H9 (cell line): ENCODE data around the gene NAT16. TPM values are rescaled to one million over a fixed set of nuclear protein-coding genes. Genes with fewer than 3 reads are reported as not detected.

Experiments
- DNase-seq: peaks from one replicate; pipeline ENCODE4 v3.0.0-alpha.2; 2017
- H2AFZ ChIP-seq: one replicate; pipeline ENCODE4 v1.6.1; 2013; ENCODE audit warnings: mild to moderate bottlenecking, low read length, control low read depth, moderate library complexity
- H2AK5ac ChIP-seq: 2 replicates; pipeline ENCODE4 v1.6.1; 2013; ENCODE audit warnings: low read length, control low read depth, mixed read lengths; ENCODE audit not compliant: insufficient read length
- H2BK120ac ChIP-seq: one replicate; pipeline ENCODE4 v1.6.1; 2013; ENCODE audit warnings: low read depth, mild to moderate bottlenecking, low read length, control low read depth, inconsistent platforms; ENCODE audit not compliant: poor library complexity, severe bottlenecking
- H2BK12ac ChIP-seq: 2 replicates; pipeline ENCODE4 v1.6.1; 2013; ENCODE audit warnings: low read length, control low read depth, mixed read lengths, low read depth; ENCODE audit not compliant: insufficient read length
- H2BK15ac ChIP-seq: 2 replicates; pipeline ENCODE4 v1.6.1; 2013; ENCODE audit warnings: low read depth, low read length, control low read depth
- H2BK20ac ChIP-seq: one replicate; pipeline ENCODE4 v1.6.1; 2013; ENCODE audit warnings: low read depth, mild to moderate bottlenecking, low read length, control low read depth, inconsistent platforms; ENCODE audit not compliant: poor library complexity, severe bottlenecking
- H2BK5ac ChIP-seq: 2 replicates; pipeline ENCODE4 v1.6.1; 2013; ENCODE audit warnings: low read length, control low read depth, mixed read lengths; ENCODE audit not compliant: insufficient read length
- H3K14ac ChIP-seq: 2 replicates; pipeline ENCODE4 v1.6.1; 2013; ENCODE audit warnings: low read length, control low read depth; ENCODE audit not compliant: insufficient read depth
- H3K18ac ChIP-seq: 2 replicates; pipeline ENCODE4 v1.6.1; 2013; ENCODE audit warnings: low read depth, mild to moderate bottlenecking, mixed read lengths, low read length, control low read depth; ENCODE audit not compliant: insufficient read length
- H3K23ac ChIP-seq: 2 replicates; pipeline ENCODE4 v1.6.1; 2013; ENCODE audit warnings: low read length, control low read depth, mixed read lengths, low read depth; ENCODE audit not compliant: insufficient read length
- H3K23me2 ChIP-seq: 2 replicates; pipeline ENCODE4 v1.6.1; 2013; ENCODE audit warnings: low read depth, mild to moderate bottlenecking, mixed read lengths, low read length, control low read depth; ENCODE audit not compliant: insufficient read length, poor library complexity, severe bottlenecking
- H3K27ac ChIP-seq: 2 replicates; pipeline ENCODE4 v1.5.1; 2013; ENCODE audit warnings: low read length, control low read depth, mixed read lengths, low read depth; ENCODE audit not compliant: insufficient read length
- H3K27me3 ChIP-seq: 2 replicates; pipeline ENCODE4 v1.6.1; 2013; ENCODE audit warnings: low read length, control low read depth, inconsistent platforms; ENCODE audit not compliant: insufficient read depth
- H3K4ac ChIP-seq: 2 replicates; pipeline ENCODE4 v1.6.1; 2013; ENCODE audit warnings: low read depth, mild to moderate bottlenecking, control low read depth, inconsistent platforms, low read length, moderate library complexity
- H3K4me1 ChIP-seq: 2 replicates; pipeline ENCODE4 v1.6.1; 2013; ENCODE audit warnings: low read length, control low read depth, inconsistent platforms; ENCODE audit not compliant: insufficient read depth
- H3K4me2 ChIP-seq: 2 replicates; pipeline ENCODE4 v1.6.1; 2013; ENCODE audit warnings: low read length, control low read depth, mixed read lengths; ENCODE audit not compliant: insufficient read length, insufficient read depth
- H3K56ac ChIP-seq: 2 replicates; pipeline ENCODE4 v1.6.1; 2013; ENCODE audit warnings: low read depth, mild to moderate bottlenecking, mixed read lengths, low read length, control low read depth; ENCODE audit not compliant: insufficient read length
- H3K79me1 ChIP-seq: 2 replicates; pipeline ENCODE4 v1.6.1; 2013; ENCODE audit warnings: low read depth, mild to moderate bottlenecking, moderate library complexity, low read length, control low read depth, inconsistent platforms; ENCODE audit not compliant: insufficient read depth, poor library complexity, severe bottlenecking
- H3K79me2 ChIP-seq: 2 replicates; pipeline ENCODE4 v1.6.1; 2013; ENCODE audit warnings: low read length, control low read depth, inconsistent platforms; ENCODE audit not compliant: insufficient read depth
- H3K9ac ChIP-seq: 2 replicates; pipeline ENCODE4 v1.6.1; 2013; ENCODE audit warnings: low read length, control low read depth, mixed read lengths; ENCODE audit not compliant: insufficient read length; ENCODE audit errors: extremely low read depth
- H3K9me3 ChIP-seq: one replicate; pipeline ENCODE4 v1.6.1; 2013; ENCODE audit warnings: low read depth, low read length, inconsistent platforms; ENCODE audit not compliant: control insufficient read depth
- H3T11ph ChIP-seq: one replicate; pipeline ENCODE4 v1.6.1; 2013; ENCODE audit warnings: mild to moderate bottlenecking, low read length, control low read depth, inconsistent platforms
- H4K20me1 ChIP-seq: one replicate; pipeline ENCODE4 v1.6.1; 2013; ENCODE audit not compliant: control insufficient read depth, insufficient read length, insufficient read depth
- H4K5ac ChIP-seq: 2 replicates; pipeline ENCODE4 v1.6.1; 2013; ENCODE audit warnings: low read depth, mild to moderate bottlenecking, mixed read lengths, low read length, control low read depth; ENCODE audit not compliant: insufficient read length
- H4K8ac ChIP-seq: replicated peaks from 2 replicates; pipeline ENCODE4 v1.6.1; 2013; ENCODE audit warnings: low read length, control low read depth, mixed read lengths, low read depth; ENCODE audit not compliant: insufficient read length
- H4K91ac ChIP-seq: 2 replicates; pipeline ENCODE4 v1.6.1; 2013; ENCODE audit warnings: low read depth, mild to moderate bottlenecking, moderate library complexity, mixed read lengths, low read length, control low read depth; ENCODE audit not compliant: insufficient read length
- H3K27ac Mint-ChIP-seq, 3 experiments: 2 replicates in 2 of 3; 3 replicates in 1 of 3; pipeline ENCODE4 v1.8.0; 2020 to 2021; ENCODE audit warnings: mixed read lengths in 3 of 3, mild to moderate bottlenecking in 1 of 3, moderate library complexity in 1 of 3
- H3K27me3 Mint-ChIP-seq: 2 replicates; pipeline ENCODE4 v1.8.0; 2021; ENCODE audit warnings: low read depth, mild to moderate bottlenecking, moderate library complexity, mixed read lengths
- H3K36me3 Mint-ChIP-seq, 3 experiments: 2 replicates in 2 of 3; 3 replicates in 1 of 3; pipeline ENCODE4 v1.8.0; 2020 to 2021; ENCODE audit warnings: low read depth in 3 of 3, mixed read lengths in 3 of 3; ENCODE audit not compliant: insufficient read depth in 1 of 3
- H3K4me1 Mint-ChIP-seq, 2 experiments: 2 replicates each; pipeline ENCODE4 v1.8.0; 2020; ENCODE audit warnings: mixed read lengths in 2 of 2
- H3K4me3 Mint-ChIP-seq, 2 experiments: 2 replicates in 1 of 2; 3 replicates in 1 of 2; pipeline ENCODE4 v1.8.0; 2020 to 2021; ENCODE audit warnings: mild to moderate bottlenecking in 2 of 2, mixed read lengths in 2 of 2, moderate library complexity in 1 of 2
- H3K9me3 Mint-ChIP-seq, 2 experiments: 2 replicates in 1 of 2; 3 replicates in 1 of 2; pipeline ENCODE4 v1.8.0; 2020; ENCODE audit warnings: mild to moderate bottlenecking in 2 of 2, mixed read lengths in 2 of 2, moderate library complexity in 1 of 2
- CTCF ChIP-seq: fragments of 200-600 bp; sonication (generic); conservative IDR thresholded peaks from 3 replicates; pipeline ENCODE4 v1.8.0; 2021; ENCODE audit warnings: antibody characterized with exemption, mild to moderate bottlenecking
- WGBS: extraction: QIAGEN DNeasy Blood & Tissue Kit; methylation state at CpG from one replicate; pipeline ENCODE4 v1.1.7; 2013; ENCODE audit warnings: missing lambda C conversion rate, low lambda C conversion rate, mixed read lengths; ENCODE audit not compliant: insufficient read length; ENCODE audit errors: extremely low coverage; 5-methylcytosine and 5-hydroxymethylcytosine counted together
- total RNA-seq: library from RNA; stranded (reverse); gene quantifications from 2 replicates; pipeline ENCODE4 v1.2.1, GENCODE V29; 2021

The NAT16 gene
- total RNA-seq, 1 experiment from 2014 or later, result 0.50 TPM

GRCh38 chr7:101167645-101168411 lies 12.3 kb downstream of the NAT16 start:
- WGBS, result no CpG with 5 or more reads among the region's 12 CpGs
- TF ChIP-seq CTCF, result no peak
- H2BK15ac ChIP-seq, result no peak overlapping the region
- no peak overlapping the region for H3T11ph ChIP-seq
- Mint-ChIP-seq H3K4me3 (peak overlapping the region; percentile 82 to 87), H3K27me3 (peaks cover 80% of the 10 kb centered on the region), H3K36me3 (no peaks in the 10 kb centered on the region), H3K4me1 (peaks cover 61 to 70% of the 10 kb centered on the region in 2 experiments), H3K9me3 (no peaks in the 10 kb centered on the region), H3K27ac (peak overlapping the region in 1 of 3 experiments; percentile 89; a peak in 2 of 7 replicates)
- peaks cover 60% of the 10 kb centered on the region for H3K23me2 ChIP-seq
- H3K9me3 ChIP-seq, result no peaks in the 10 kb centered on the region
- H3K18ac ChIP-seq, result no peak overlapping the region
- H2BK5ac ChIP-seq, result no peak overlapping the region
- H4K91ac ChIP-seq, result no peak overlapping the region
- no peaks in the 10 kb centered on the region for H4K20me1 ChIP-seq
- H3K4ac ChIP-seq, result no peak overlapping the region
- H4K8ac ChIP-seq, result no peak overlapping the region
- H4K5ac ChIP-seq, result no peak overlapping the region
- H3K79me2 ChIP-seq, result no peaks in the 10 kb centered on the region
- H3K9ac ChIP-seq, result no peak overlapping the region
- H3K14ac ChIP-seq, result no peak overlapping the region
- peak overlapping the region; percentile 63 for H3K4me2 ChIP-seq
- no peak overlapping the region for H2AK5ac ChIP-seq
- no peak overlapping the region for H3K56ac ChIP-seq
- H2BK12ac ChIP-seq, result no peak overlapping the region
- H3K27me3 ChIP-seq, result peaks cover 40% of the 10 kb centered on the region
- H3K4me1 ChIP-seq, result peaks cover 16% of the 10 kb centered on the region; the same call in 1 of the 2 replicates
- no peak overlapping the region for H2BK120ac ChIP-seq
- H2BK20ac ChIP-seq, result no peak overlapping the region
- no peak overlapping the region for H3K27ac ChIP-seq
- no peak for DNase-seq
- H2AFZ ChIP-seq, result no peak overlapping the region
- no peak overlapping the region for H3K23ac ChIP-seq
- no peaks in the 10 kb centered on the region for H3K79me1 ChIP-seq
